ENCODE measurements around the gene ITK. TPM values are rescaled to one million over a fixed set of nuclear protein-coding genes. Genes with fewer than 3 reads are reported as not detected.

The ITK gene
- total RNA-seq, 1 donor from 2014 or later: not detected

GRCh38 chr5:157284458-157285212 lies 104.0 kb downstream of the ITK start:
- Mint-ChIP-seq H3K36me3 (ENCODE audit: insufficient read depth) (peaks cover 6% of the 10 kb centered on the region), H3K4me1 (ENCODE audit: low read depth) (peaks cover 11% of the 10 kb centered on the region), H3K9me3 (ENCODE audit: low read depth) (no peaks in the 10 kb centered on the region), H3K27ac (no peak overlapping the region), H3K27me3 (no peaks in the 10 kb centered on the region), H3K4me3 (ENCODE audit: low read depth) (no peak overlapping the region)
- no peak for TF ChIP-seq CTCF (IDR thresholded peaks at IDR 0.05; ENCODE audit: unreplicated experiment)
- no peak for DNase-seq (ENCODE audit: low spot score, unreplicated experiment)

GRCh38 chr5:157285310-157286035 lies 104.8 kb downstream of the ITK start:
- Mint-ChIP-seq H3K9me3 (ENCODE audit: low read depth) (no peaks in the 10 kb centered on the region), H3K27me3 (no peaks in the 10 kb centered on the region), H3K4me1 (ENCODE audit: low read depth) (peaks cover 8% of the 10 kb centered on the region), H3K27ac (no peak overlapping the region), H3K4me3 (ENCODE audit: low read depth) (no peak overlapping the region), H3K36me3 (ENCODE audit: insufficient read depth) (peaks cover 8% of the 10 kb centered on the region)
- TF ChIP-seq CTCF (IDR thresholded peaks at IDR 0.05; ENCODE audit: unreplicated experiment): no peak
- DNase-seq (ENCODE audit: low spot score, unreplicated experiment): no peak

- H3K4me1 Mint-ChIP-seq (ENCODE audit: low read depth): peaks cover 14% of the 10 kb centered on the region
Measured at GRCh38 chr5:157286761-157287211, 106.1 kb downstream of the ITK start.

GRCh38 chr5:157288405-157289163 lies 107.9 kb downstream of the ITK start:
- no peak for TF ChIP-seq CTCF (IDR thresholded peaks at IDR 0.05; ENCODE audit: unreplicated experiment)
- Mint-ChIP-seq H3K4me3 (ENCODE audit: low read depth) (no peak overlapping the region), H3K36me3 (ENCODE audit: insufficient read depth) (peaks cover 16% of the 10 kb centered on the region), H3K9me3 (ENCODE audit: low read depth) (no peaks in the 10 kb centered on the region), H3K4me1 (ENCODE audit: low read depth) (peaks cover 14% of the 10 kb centered on the region), H3K27me3 (no peaks in the 10 kb centered on the region), H3K27ac (peak overlapping the region; percentile 84)
- DNase-seq (ENCODE audit: low spot score, unreplicated experiment): no peak

More at GRCh38 chr5:157286761-157287211, 106.1 kb downstream of the ITK start:
- Mint-ChIP-seq H3K9me3 (ENCODE audit: low read depth) (no peaks in the 10 kb centered on the region), H3K27ac (no peak overlapping the region), H3K4me3 (ENCODE audit: low read depth) (no peak overlapping the region), H3K36me3 (ENCODE audit: insufficient read depth) (peaks cover 12% of the 10 kb centered on the region), H3K27me3 (no peaks in the 10 kb centered on the region)
- TF ChIP-seq CTCF (IDR thresholded peaks at IDR 0.05; ENCODE audit: unreplicated experiment): no peak
- no peak for DNase-seq (ENCODE audit: low spot score, unreplicated experiment)
